ENCODE measurements around the gene PLSCR2.

GRCh38 chr3:146511402-146512134, 42.2 kb upstream of the PLSCR2 start:
- TF ChIP-seq CTCF (tag by site-specific recombination; IDR thresholded peaks at IDR 0.05) = no peak
- no peak for TF ChIP-seq ZNF549 (tag by site-specific recombination; IDR thresholded peaks at IDR 0.05)
- no peak for TF ChIP-seq FEZF1 (tag by site-specific recombination; IDR thresholded peaks at IDR 0.05)
- no peak for TF ChIP-seq ZNF138 (tag by site-specific recombination; IDR thresholded peaks at IDR 0.05; ENCODE audit: borderline replicate concordance)
- no peak for TF ChIP-seq ZNF146 (tag by site-specific recombination; IDR thresholded peaks at IDR 0.05)
- no peak for TF ChIP-seq ZNF544 (tag by site-specific recombination; IDR thresholded peaks at IDR 0.05)
- no peak for TF ChIP-seq ZBTB26 (tag by site-specific recombination; optimal IDR thresholded peaks at IDR 0.05)
